CD4-positive, alpha-beta T cell treated with Interleukin-10 for 1 hour (primary cell): Measurements from ENCODE around the gene TMEM108.

ENCODE experiments used
- DNase-seq: peaks from one replicate; pipeline ENCODE4 v3.0.0-alpha.2; 2020

TMEM108 gene

GRCh38 chr3:133283958-133284807 lies 246.0 kb downstream of the TMEM108 start:
- DNase-seq = no peak

GRCh38 chr3:133289322-133289721 lies 251.1 kb downstream of the TMEM108 start:
- no peak for DNase-seq

- no peak for DNase-seq
Observed at GRCh38 chr3:133292296-133292695, 254.1 kb downstream of the TMEM108 start.

GRCh38 chr3:133293397-133294110 lies 255.4 kb downstream of the TMEM108 start:
- DNase-seq = no peak

GRCh38 chr3:133294253-133294652 lies 256.1 kb downstream of the TMEM108 start:
- DNase-seq = no peak

- no peak for DNase-seq
Observed at GRCh38 chr3:133295199-133295901, 257.2 kb downstream of the TMEM108 start.

- no peak for DNase-seq
Observed at GRCh38 chr3:133295944-133296917, 258.0 kb downstream of the TMEM108 start.

GRCh38 chr3:133296981-133297380 lies 258.8 kb downstream of the TMEM108 start:
- DNase-seq = no peak

- DNase-seq = no peak
Observed at GRCh38 chr3:133300102-133300501, 261.9 kb downstream of the TMEM108 start.

- DNase-seq = no peak
Observed at GRCh38 chr3:133301194-133301593, 263.0 kb downstream of the TMEM108 start.

GRCh38 chr3:133301731-133302130 lies 263.5 kb downstream of the TMEM108 start:
- no peak for DNase-seq

GRCh38 chr3:133303430-133303829 lies 265.2 kb downstream of the TMEM108 start:
- DNase-seq = no peak

GRCh38 chr3:133317866-133318265 lies 279.7 kb downstream of the TMEM108 start:
- no peak for DNase-seq

GRCh38 chr3:133328373-133328772 lies 290.2 kb downstream of the TMEM108 start:
- no peak for DNase-seq

GRCh38 chr3:133329626-133330025 lies 291.4 kb downstream of the TMEM108 start:
- DNase-seq = no peak

GRCh38 chr3:133330065-133330464 lies 291.9 kb downstream of the TMEM108 start:
- no peak for DNase-seq

GRCh38 chr3:133330522-133330921 lies 292.3 kb downstream of the TMEM108 start:
- no peak for DNase-seq

GRCh38 chr3:133354721-133355120 lies 316.5 kb downstream of the TMEM108 start:
- DNase-seq = no peak

- DNase-seq = no peak
Observed at GRCh38 chr3:133360476-133360875, 322.3 kb downstream of the TMEM108 start.

- no peak for DNase-seq
Observed at GRCh38 chr3:133361011-133361410, 322.8 kb downstream of the TMEM108 start.

GRCh38 chr3:133361435-133361834 lies 323.2 kb downstream of the TMEM108 start:
- no peak for DNase-seq

GRCh38 chr3:133362539-133362938 lies 324.3 kb downstream of the TMEM108 start:
- DNase-seq = no peak
